ENCODE measurements around the gene LYRM4. TPM values are rescaled to one million over a fixed set of nuclear protein-coding genes. Genes with fewer than 3 reads are reported as not detected.

The LYRM4 gene
- total RNA-seq, 4 donors from 2014 or later, result 16.9 to 20.9 (median 18.4) TPM

GRCh38 chr6:5250911-5251310 lies 9.8 kb downstream of the LYRM4 start:
- intact Hi-C loops (cut with DNase I), result no loop called here
- no peak for DNase-seq (ENCODE audit: extremely low spot score)
- WGBS, result 71% methylated on average over 4 of the region's 4 CpGs
- Histone ChIP-seq H3K4me3 (no peak overlapping the region), H3K9me3 (no peaks in the 10 kb centered on the region), H3K4me1 (peaks cover 0 to 4% (median 0%) of the 10 kb centered on the region in 4 donors), H3K36me3 (peaks cover 0 to 10% (median 0%) of the 10 kb centered on the region in 4 donors), H3K27me3 (no peaks in the 10 kb centered on the region), H3K27ac (replicated peaks in 1 of 4) (no peak overlapping the region)
- TF ChIP-seq EP300 (IDR thresholded peaks at IDR 0.05) (no peak), CTCF (IDR thresholded peaks at IDR 0.05) (no peak), POLR2AphosphoS5 (IDR thresholded peaks at IDR 0.05) (no peak), POLR2A (IDR thresholded peaks at IDR 0.05; ENCODE audit: low read depth) (no peak)

GRCh38 chr6:5250451-5250850 lies 10.3 kb downstream of the LYRM4 start:
- Histone ChIP-seq H3K4me1 (peaks cover 0 to 4% (median 0%) of the 10 kb centered on the region in 4 donors), H3K36me3 (peaks cover 0 to 10% (median 0%) of the 10 kb centered on the region in 4 donors), H3K27me3 (no peaks in the 10 kb centered on the region), H3K4me3 (no peak overlapping the region), H3K9me3 (no peaks in the 10 kb centered on the region), H3K27ac (replicated peaks in 1 of 4) (no peak overlapping the region)
- intact Hi-C loops (cut with DNase I), result no loop called here
- TF ChIP-seq POLR2AphosphoS5 (IDR thresholded peaks at IDR 0.05) (no peak), CTCF (IDR thresholded peaks at IDR 0.05) (no peak), POLR2A (IDR thresholded peaks at IDR 0.05; ENCODE audit: low read depth) (no peak), EP300 (IDR thresholded peaks at IDR 0.05) (no peak)
- 94% methylated on average over 3 of the region's 3 CpGs for WGBS
- DNase-seq (ENCODE audit: extremely low spot score), result no peak

- H3K36me3 ChIP-seq, result peaks cover 0 to 10% (median 0%) of the 10 kb centered on the region in 4 donors
- no peak for DNase-seq (ENCODE audit: extremely low spot score)
- no peaks in the 10 kb centered on the region for H3K9me3 ChIP-seq
- no peak overlapping the region for H3K27ac ChIP-seq (replicated peaks in 1 of 4)
- no peak overlapping the region for H3K4me3 ChIP-seq
- WGBS, result 91% methylated on average over 5 of the region's 5 CpGs
- no peak for TF ChIP-seq POLR2AphosphoS5 (IDR thresholded peaks at IDR 0.05)
- TF ChIP-seq EP300 (IDR thresholded peaks at IDR 0.05), result no peak
- TF ChIP-seq CTCF (IDR thresholded peaks at IDR 0.05), result no peak
- TF ChIP-seq POLR2A (IDR thresholded peaks at IDR 0.05; ENCODE audit: low read depth), result no peak
- no peaks in the 10 kb centered on the region for H3K27me3 ChIP-seq
- intact Hi-C loops (cut with DNase I), result no loop called here
- peaks cover 0 to 4% (median 0%) of the 10 kb centered on the region in 4 donors for H3K4me1 ChIP-seq
Measured at GRCh38 chr6:5249451-5250122, 11.2 kb downstream of the LYRM4 start.

- intact Hi-C loops (cut with DNase I), result no loop called here
- no peak overlapping the region for H3K27ac ChIP-seq (replicated peaks in 1 of 4)
- no peak overlapping the region for H3K4me3 ChIP-seq
- H3K36me3 ChIP-seq, result peaks cover 0 to 4% (median 0%) of the 10 kb centered on the region in 4 donors
- H3K27me3 ChIP-seq, result no peaks in the 10 kb centered on the region
- WGBS, result 95% methylated on average over 9 of the region's 9 CpGs
- no peaks in the 10 kb centered on the region for H3K9me3 ChIP-seq
- TF ChIP-seq POLR2A (IDR thresholded peaks at IDR 0.05; ENCODE audit: low read depth) (no peak), POLR2AphosphoS5 (IDR thresholded peaks at IDR 0.05) (no peak), CTCF (IDR thresholded peaks at IDR 0.05) (no peak), EP300 (IDR thresholded peaks at IDR 0.05) (no peak)
- H3K4me1 ChIP-seq, result peaks cover 0 to 4% (median 0%) of the 10 kb centered on the region in 4 donors
- no peak for DNase-seq (ENCODE audit: extremely low spot score)
Measured at GRCh38 chr6:5248302-5249098, 12.2 kb downstream of the LYRM4 start.

Measured in esophagus muscularis mucosa (tissue), 4 donors.